Measurements from ENCODE around the gene SRI. TPM values are rescaled to one million over a fixed set of nuclear protein-coding genes. Genes with fewer than 3 reads are reported as not detected.

The SRI gene, protein sequence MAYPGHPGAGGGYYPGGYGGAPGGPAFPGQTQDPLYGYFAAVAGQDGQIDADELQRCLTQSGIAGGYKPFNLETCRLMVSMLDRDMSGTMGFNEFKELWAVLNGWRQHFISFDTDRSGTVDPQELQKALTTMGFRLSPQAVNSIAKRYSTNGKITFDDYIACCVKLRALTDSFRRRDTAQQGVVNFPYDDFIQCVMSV
- total RNA-seq (2021) = 136 and 137 TPM in 2 replicates
- long read RNA-seq, transcript SRI-201 (8 exons, 2,010 nt) = major isoform, 306 of 343 reads
- long read RNA-seq, partial matches to known transcripts = 9 of 343 reads
- long read RNA-seq, other reads (novel, unspliced or antisense) = 27 of 343 reads

GRCh38 chr7:88219781-88220747, at the start of gene SRI:
Gene SRI (minus strand): TSS chr7:88220038. CDS start chr7:88220026, 12 bp downstream.
- H4K91ac ChIP-seq (ENCODE audit: insufficient read length, low read depth, low read length) = no peak within 1 kb of the TSS
- Mint-ChIP-seq H3K27me3 (ENCODE audit: low read depth) (no peaks in the 10 kb centered on the region; the same call in 1 of the 2 replicates), H3K36me3 (ENCODE audit: insufficient read depth in 1 of 3, low read depth in 3 of 3) (peaks cover 0 to 11% (median 9%) of the 10 kb centered on the region in 3 experiments; a peak in 4 of 7 replicates), H3K4me3 (peak within 1 kb of the TSS; percentile 84 to 96), H3K4me1 (peaks cover 34 to 41% of the 10 kb centered on the region in 2 experiments), H3K27ac (peak within 1 kb of the TSS; percentile 99 to 100 (median 100)), H3K9me3 (no peaks in the 10 kb centered on the region; a peak in 1 of 5 replicates)
- peaks cover 15% of the 10 kb centered on the region for H3K23me2 ChIP-seq (ENCODE audit: insufficient read length, low read depth, low read length, poor library complexity, severe bottlenecking)
- H3K9ac ChIP-seq (ENCODE audit: extremely low read depth, insufficient read length, low read length) = peak within 1 kb of the TSS; percentile 98
- no peak within 1 kb of the TSS for H3K23ac ChIP-seq (ENCODE audit: insufficient read length, low read depth, low read length)
- H3K4me1 ChIP-seq (ENCODE audit: insufficient read depth, low read length) = peaks cover 3% of the 10 kb centered on the region
- TF ChIP-seq CTCF (conservative IDR thresholded peaks at IDR 0.05) = peak; percentile 94
- no peaks in the 10 kb centered on the region for H3K27me3 ChIP-seq (ENCODE audit: insufficient read depth, low read length)
- H4K5ac ChIP-seq (ENCODE audit: insufficient read length, low read depth, low read length) = peak within 1 kb of the TSS; percentile 94
- no peak within 1 kb of the TSS for H2BK120ac ChIP-seq (ENCODE audit: low read depth, low read length, poor library complexity, severe bottlenecking)
- H3K9me3 ChIP-seq (ENCODE audit: control insufficient read depth, low read depth, low read length) = no peaks in the 10 kb centered on the region
- peak within 1 kb of the TSS; percentile 98 for H3T11ph ChIP-seq (ENCODE audit: low read length)
- H4K20me1 ChIP-seq (ENCODE audit: control insufficient read depth, insufficient read depth, insufficient read length) = no peaks in the 10 kb centered on the region
- H3K79me2 ChIP-seq (ENCODE audit: insufficient read depth, low read length) = peaks cover 2% of the 10 kb centered on the region; the same call in 1 of the 2 replicates
- peak within 1 kb of the TSS; percentile 99 for H2AFZ ChIP-seq (ENCODE audit: low read length)
- DNase-seq = peak; percentile 82
- H3K14ac ChIP-seq (ENCODE audit: insufficient read depth, low read length) = peak within 1 kb of the TSS; percentile 100
- H2BK5ac ChIP-seq (ENCODE audit: insufficient read length, low read length) = peak within 1 kb of the TSS; percentile 94
- no peak within 1 kb of the TSS for H2BK20ac ChIP-seq (ENCODE audit: low read depth, low read length, poor library complexity, severe bottlenecking)
- H3K56ac ChIP-seq (ENCODE audit: insufficient read length, low read depth, low read length) = no peak within 1 kb of the TSS
- no peaks in the 10 kb centered on the region for H3K79me1 ChIP-seq (ENCODE audit: insufficient read depth, low read depth, low read length, poor library complexity, severe bottlenecking)
- H2BK15ac ChIP-seq (ENCODE audit: low read depth, low read length) = peak within 1 kb of the TSS; percentile 92; the same call in 1 of the 2 replicates
- peak within 1 kb of the TSS; percentile 100 for H2BK12ac ChIP-seq (ENCODE audit: insufficient read length, low read depth, low read length)
- no peak within 1 kb of the TSS for H3K4ac ChIP-seq (ENCODE audit: low read depth, low read length)
- no CpG with 5 or more reads among the region's 75 CpGs for WGBS (ENCODE audit: extremely low coverage, insufficient read length, low lambda C conversion rate)
- no peak within 1 kb of the TSS for H2AK5ac ChIP-seq (ENCODE audit: insufficient read length, low read length)
- H3K27ac ChIP-seq (ENCODE audit: insufficient read length, low read depth, low read length) = no peak within 1 kb of the TSS
- H4K8ac ChIP-seq (replicated peaks; ENCODE audit: insufficient read length, low read depth, low read length) = peak within 1 kb of the TSS; percentile 89
- peak within 1 kb of the TSS; percentile 100 for H3K18ac ChIP-seq (ENCODE audit: insufficient read length, low read depth, low read length)
- peak within 1 kb of the TSS; percentile 97 for H3K4me2 ChIP-seq (ENCODE audit: insufficient read depth, insufficient read length, low read length)
